Astrocyte of the spinal cord (primary cell): ENCODE results near the gene SEPTIN8.

Experiments used
- DNase-seq: peaks from one replicate; pipeline ENCODE4 v3.0.0; 2011; ENCODE audit warnings: low read depth, low spot score
- H3K4me3 ChIP-seq: 2 replicates; pipeline ENCODE4 v1.5.1; 2011; ENCODE audit warnings: low read depth, mild to moderate bottlenecking, low read length, moderate library complexity
- in situ Hi-C: cut with HindIII; loops from 2 replicates; pipeline ENCODE4 v1.10.0; 2017; ENCODE audit warnings: low sequenced_read_pairs
- TF ChIP-seq, protein P1 (sequence below): IDR thresholded peaks from 2 replicates; pipeline ENCODE4 v1.5.1; 2012; ENCODE audit warnings: low read depth, mild to moderate bottlenecking, low read length, inconsistent platforms

SEPTIN8 gene

DNA sequence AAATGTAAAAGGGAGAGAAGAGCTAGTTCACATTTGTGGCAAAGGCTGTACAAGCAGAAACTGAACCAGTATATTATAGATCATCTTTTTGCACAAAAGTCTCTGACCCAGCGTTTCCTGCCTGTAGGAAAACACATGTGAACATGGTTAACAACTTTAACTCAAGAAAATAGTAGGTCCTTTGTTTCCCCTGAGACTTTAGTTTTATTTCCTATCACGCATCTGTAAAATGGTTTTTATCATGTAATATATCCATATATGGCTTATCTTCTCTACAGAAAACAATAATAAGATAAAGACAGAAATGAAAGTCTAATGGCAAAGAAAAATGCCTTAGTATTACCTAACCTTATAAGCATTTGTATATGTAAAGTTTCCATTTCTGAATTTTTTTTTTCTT lies 42.4 kb downstream of the SEPTIN8 start:
- H3K4me3 ChIP-seq = no peak overlapping the region
- in situ Hi-C loops = no loop called here
- TF ChIP-seq, protein P1, sequence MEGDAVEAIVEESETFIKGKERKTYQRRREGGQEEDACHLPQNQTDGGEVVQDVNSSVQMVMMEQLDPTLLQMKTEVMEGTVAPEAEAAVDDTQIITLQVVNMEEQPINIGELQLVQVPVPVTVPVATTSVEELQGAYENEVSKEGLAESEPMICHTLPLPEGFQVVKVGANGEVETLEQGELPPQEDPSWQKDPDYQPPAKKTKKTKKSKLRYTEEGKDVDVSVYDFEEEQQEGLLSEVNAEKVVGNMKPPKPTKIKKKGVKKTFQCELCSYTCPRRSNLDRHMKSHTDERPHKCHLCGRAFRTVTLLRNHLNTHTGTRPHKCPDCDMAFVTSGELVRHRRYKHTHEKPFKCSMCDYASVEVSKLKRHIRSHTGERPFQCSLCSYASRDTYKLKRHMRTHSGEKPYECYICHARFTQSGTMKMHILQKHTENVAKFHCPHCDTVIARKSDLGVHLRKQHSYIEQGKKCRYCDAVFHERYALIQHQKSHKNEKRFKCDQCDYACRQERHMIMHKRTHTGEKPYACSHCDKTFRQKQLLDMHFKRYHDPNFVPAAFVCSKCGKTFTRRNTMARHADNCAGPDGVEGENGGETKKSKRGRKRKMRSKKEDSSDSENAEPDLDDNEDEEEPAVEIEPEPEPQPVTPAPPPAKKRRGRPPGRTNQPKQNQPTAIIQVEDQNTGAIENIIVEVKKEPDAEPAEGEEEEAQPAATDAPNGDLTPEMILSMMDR = no peak
- no peak for DNase-seq

DNA sequence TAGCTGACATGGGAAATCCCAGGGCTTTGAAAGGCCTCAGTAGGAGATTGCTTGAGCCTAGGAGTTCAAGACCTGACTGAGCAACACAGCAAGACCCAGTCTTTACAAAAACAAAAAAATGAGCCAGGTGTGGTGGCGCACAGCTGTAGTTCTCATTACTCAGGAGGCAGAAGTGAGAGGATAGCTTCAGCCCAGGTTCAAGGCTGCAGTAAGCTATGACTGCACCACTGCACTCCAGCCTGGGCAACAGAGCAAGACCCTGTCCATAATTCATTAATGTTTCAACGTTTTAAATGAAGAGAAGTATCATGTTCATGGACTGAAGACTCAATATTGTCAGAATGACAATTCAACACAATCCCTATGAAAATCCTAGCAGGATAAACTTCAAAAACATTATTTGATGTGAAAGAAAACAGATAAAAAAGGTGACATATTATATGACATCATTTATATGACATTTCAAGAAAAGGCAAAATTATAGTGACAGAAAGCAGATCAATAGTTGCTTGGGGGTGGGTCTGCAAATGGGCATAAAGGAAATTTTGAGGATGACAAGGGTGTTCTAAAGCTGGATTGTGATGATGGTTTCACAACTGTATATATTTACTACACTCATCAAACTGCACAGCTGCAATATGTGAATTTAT lies 43.4 kb downstream of the SEPTIN8 start:
- no peak for DNase-seq
- H3K4me3 ChIP-seq = no peak overlapping the region
- in situ Hi-C loops = no loop called here
- TF ChIP-seq, protein P1 = no peak

DNA sequence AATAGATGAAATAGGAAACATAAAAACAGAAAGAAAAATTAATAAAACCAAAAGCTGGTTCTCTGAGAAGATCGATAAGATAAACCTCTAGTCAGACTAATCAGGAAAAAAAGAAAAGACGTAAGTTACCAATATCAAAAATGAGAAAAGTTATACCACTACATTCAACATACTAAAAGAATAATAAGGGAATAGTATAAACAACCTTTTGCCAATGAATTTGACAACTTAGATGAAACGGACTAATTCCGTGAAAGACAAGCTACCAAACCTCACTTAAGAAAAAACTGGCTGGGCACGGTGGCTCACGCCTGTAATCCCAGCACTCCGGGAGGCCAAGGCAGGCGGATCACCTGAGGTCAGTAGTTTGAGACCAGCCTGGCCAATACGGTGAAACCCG lies 47.1 kb downstream of the SEPTIN8 start:
- TF ChIP-seq, protein P1 = no peak
- DNase-seq = no peak
- no peak overlapping the region for H3K4me3 ChIP-seq
- in situ Hi-C loops = no loop called here

DNA sequence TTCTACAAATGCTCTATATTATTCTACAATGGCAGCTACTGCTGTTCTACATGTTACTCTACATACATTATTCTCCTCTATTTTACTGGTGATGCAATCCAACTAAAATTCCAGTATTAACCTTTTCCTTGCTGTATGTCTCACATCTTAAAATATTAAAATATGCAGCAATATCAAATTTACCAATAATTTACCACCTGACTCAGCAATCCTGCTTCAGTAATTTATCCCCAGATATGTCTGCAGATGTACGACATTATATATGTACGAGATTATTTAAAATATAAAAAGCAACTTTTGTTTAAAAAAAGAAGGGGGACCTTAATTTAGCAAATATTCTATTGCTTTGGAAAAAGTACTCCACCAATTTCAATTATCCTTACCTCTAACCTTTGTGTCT lies 51.3 kb downstream of the SEPTIN8 start:
- H3K4me3 ChIP-seq = no peak overlapping the region
- in situ Hi-C loops = no loop called here
- no peak for DNase-seq
- TF ChIP-seq, protein P1 = no peak

DNA sequence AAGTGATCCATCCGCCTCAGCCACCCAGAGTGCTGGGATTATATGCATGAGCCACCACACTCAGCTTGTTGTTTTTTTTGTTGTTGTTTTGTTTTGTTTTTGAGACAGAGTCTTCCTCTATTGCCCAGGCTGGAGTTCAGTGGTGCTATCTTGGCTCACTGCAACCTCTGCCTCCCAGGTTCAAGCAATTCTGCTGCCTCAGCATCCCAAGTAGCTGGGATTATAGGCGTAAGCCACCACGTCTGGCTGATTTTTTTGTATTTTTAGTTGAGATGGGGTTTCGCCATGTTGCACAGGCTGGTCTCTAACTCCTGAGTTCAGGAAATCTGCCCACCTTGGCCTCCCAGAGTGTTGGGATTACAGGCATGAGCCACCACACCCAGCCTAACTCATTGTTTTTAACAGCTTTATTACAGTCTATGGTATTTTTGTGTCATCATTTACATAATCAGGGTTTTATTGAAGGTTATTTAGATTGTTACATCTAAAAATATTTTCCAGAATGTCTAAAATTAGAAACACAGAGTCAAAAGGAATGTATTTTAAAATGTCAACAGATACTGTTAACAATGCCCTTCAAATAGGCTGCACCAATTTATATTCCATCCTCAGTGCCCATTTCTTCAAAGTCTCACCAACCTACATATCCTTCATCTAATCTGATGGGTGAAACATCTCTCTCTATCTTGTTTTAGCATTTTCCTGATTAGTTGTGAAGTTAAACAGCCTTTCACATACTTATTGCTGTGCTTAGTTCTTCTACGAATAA lies 58.3 kb downstream of the SEPTIN8 start:
- TF ChIP-seq, protein P1 = no peak
- in situ Hi-C loops = no loop called here
- no peak for DNase-seq
- H3K4me3 ChIP-seq = no peak overlapping the region

DNA sequence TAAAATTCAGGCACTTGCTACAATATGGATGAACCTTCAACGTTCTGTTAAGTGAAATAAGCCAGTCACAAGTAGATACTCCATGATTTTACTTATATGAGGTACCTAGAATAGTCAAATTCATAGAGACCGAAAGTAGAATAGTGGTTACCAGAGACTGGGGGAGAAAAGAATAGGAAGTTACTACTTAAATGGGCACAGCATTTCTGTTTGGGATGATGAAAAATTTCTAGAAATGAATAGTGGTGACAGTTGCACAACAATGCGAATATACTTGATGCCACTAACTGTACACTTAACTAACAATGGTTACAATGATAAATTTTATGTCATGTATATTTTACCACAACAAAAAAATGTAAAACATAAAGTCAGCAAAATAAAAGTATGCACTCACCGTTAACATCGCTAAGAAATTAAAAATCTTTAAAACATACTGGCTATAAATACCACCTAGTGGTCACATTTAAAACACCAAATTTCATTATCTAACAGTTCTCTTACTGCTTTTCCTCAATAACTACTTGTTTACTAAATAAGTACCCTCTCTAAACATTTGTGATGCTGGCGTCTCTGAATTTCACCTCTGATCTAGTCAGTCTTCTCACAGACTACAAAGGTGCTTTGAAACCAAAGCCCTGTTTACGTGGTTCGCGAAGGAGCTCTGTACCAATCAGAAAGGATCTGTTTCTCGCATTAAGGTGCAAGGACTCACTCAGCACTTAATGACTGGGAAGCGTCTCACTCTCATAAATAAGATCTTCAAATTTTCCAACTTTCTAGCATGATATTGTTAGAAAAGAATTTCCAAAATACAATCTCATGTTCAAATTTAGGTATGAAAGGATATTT lies 62.4 kb downstream of the SEPTIN8 start:
- peak; percentile 16 for DNase-seq
- TF ChIP-seq, protein P1 = peak; percentile 11
- in situ Hi-C loops = no loop called here

More for the DNA sequence above, 62.4 kb downstream of the SEPTIN8 start:
- no peak overlapping the region for H3K4me3 ChIP-seq
